ENCODE measurements around the gene FBLIM1. TPM values are rescaled to one million over a fixed set of nuclear protein-coding genes. Genes with fewer than 3 reads are reported as not detected.

Gene FBLIM1
- total RNA-seq, 1 experiment from 2014 or later = 64.7 TPM

GRCh38 chr1:15739259-15739658 lies 19.3 kb upstream of the FBLIM1 start:
- H2BK5ac ChIP-seq (ENCODE audit: insufficient read length, low read length) = no peak overlapping the region
- H3K9me3 ChIP-seq (ENCODE audit: control insufficient read depth, low read depth, low read length) = no peaks in the 10 kb centered on the region
- no peaks in the 10 kb centered on the region for H3K4me1 ChIP-seq (ENCODE audit: insufficient read depth, low read length)
- H4K20me1 ChIP-seq (ENCODE audit: control insufficient read depth, insufficient read depth, insufficient read length) = no peaks in the 10 kb centered on the region
- H4K5ac ChIP-seq (ENCODE audit: insufficient read length, low read depth, low read length) = no peak overlapping the region
- WGBS (ENCODE audit: extremely low coverage, insufficient read length, low lambda C conversion rate) = no CpG with 5 or more reads among the region's 16 CpGs
- H4K91ac ChIP-seq (ENCODE audit: insufficient read length, low read depth, low read length) = no peak overlapping the region
- no peak overlapping the region for H2BK20ac ChIP-seq (ENCODE audit: low read depth, low read length, poor library complexity, severe bottlenecking)
- no peak overlapping the region for H4K8ac ChIP-seq (replicated peaks; ENCODE audit: insufficient read length, low read depth, low read length)
- H3K4me1 Mint-ChIP-seq = peaks cover 15 to 29% of the 10 kb centered on the region in 2 experiments
- no peaks in the 10 kb centered on the region for H3K79me1 ChIP-seq (ENCODE audit: insufficient read depth, low read depth, low read length, poor library complexity, severe bottlenecking)
- H2AK5ac ChIP-seq (ENCODE audit: insufficient read length, low read length) = no peak overlapping the region
- no peaks in the 10 kb centered on the region for H3K27me3 ChIP-seq (ENCODE audit: insufficient read depth, low read length)
- H3K14ac ChIP-seq (ENCODE audit: insufficient read depth, low read length) = no peak overlapping the region
- no peak overlapping the region for H3K9ac ChIP-seq (ENCODE audit: extremely low read depth, insufficient read length, low read length)
- H3K4ac ChIP-seq (ENCODE audit: low read depth, low read length) = no peak overlapping the region
- H3K23me2 ChIP-seq (ENCODE audit: insufficient read length, low read depth, low read length, poor library complexity, severe bottlenecking) = no peaks in the 10 kb centered on the region
- no peak for DNase-seq
- H3K9me3 Mint-ChIP-seq = no peaks in the 10 kb centered on the region
- no peak overlapping the region for H2AFZ ChIP-seq (ENCODE audit: low read length)
- no peak overlapping the region for H3T11ph ChIP-seq (ENCODE audit: low read length)
- no peak overlapping the region for H2BK120ac ChIP-seq (ENCODE audit: low read depth, low read length, poor library complexity, severe bottlenecking)
- H3K27me3 Mint-ChIP-seq (ENCODE audit: low read depth) = peaks cover 2% of the 10 kb centered on the region
- no peak overlapping the region for H3K23ac ChIP-seq (ENCODE audit: insufficient read length, low read depth, low read length)
- no peaks in the 10 kb centered on the region for H3K79me2 ChIP-seq (ENCODE audit: insufficient read depth, low read length)
- no peak overlapping the region for H2BK15ac ChIP-seq (ENCODE audit: low read depth, low read length)
- H3K36me3 Mint-ChIP-seq (ENCODE audit: insufficient read depth in 1 of 3, low read depth in 3 of 3) = 0 out of 7 replicates have a peak, but pooled peaks cover 0 to under 1% (median 0%) of the 10 kb centered on the region in 3 experiments
- TF ChIP-seq CTCF (conservative IDR thresholded peaks at IDR 0.05) = no peak
- H3K4me2 ChIP-seq (ENCODE audit: insufficient read depth, insufficient read length, low read length) = no peak overlapping the region
- no peak overlapping the region for H3K27ac Mint-ChIP-seq
- no peak overlapping the region for H3K27ac ChIP-seq (ENCODE audit: insufficient read length, low read depth, low read length)
- no peak overlapping the region; a peak in 1 of 5 replicates for H3K4me3 Mint-ChIP-seq
- H3K18ac ChIP-seq (ENCODE audit: insufficient read length, low read depth, low read length) = no peak overlapping the region
- H3K56ac ChIP-seq (ENCODE audit: insufficient read length, low read depth, low read length) = no peak overlapping the region
- no peak overlapping the region for H2BK12ac ChIP-seq (ENCODE audit: insufficient read length, low read depth, low read length)
